ENCODE results near the gene EPN1.
"Not testable (repeated sequence)": the region's sequence is repeated elsewhere in the genome, so short reads cannot be mapped to it uniquely, and the experiment has no call there.

The EPN1 gene

GRCh38 chr19:55716531-55716930 lies 41.5 kb downstream of the EPN1 start:
- TF ChIP-seq CTCF (conservative IDR thresholded peaks at IDR 0.05; ENCODE audit: low read depth, low read length) = no peak
- no peak for DNase-seq (ENCODE audit: low read depth)
- H3K4me3 ChIP-seq (ENCODE audit: low read length) = no peak overlapping the region

GRCh38 chr19:55717251-55717650 lies 42.2 kb downstream of the EPN1 start:
- no peak overlapping the region for H3K4me3 ChIP-seq (ENCODE audit: low read length)
- no peak for DNase-seq (ENCODE audit: low read depth)
- TF ChIP-seq CTCF (conservative IDR thresholded peaks at IDR 0.05; ENCODE audit: low read depth, low read length) = no peak

GRCh38 chr19:55717879-55718711 lies 43.1 kb downstream of the EPN1 start:
- H3K4me3 ChIP-seq (ENCODE audit: low read length); DNase-seq (ENCODE audit: low read depth): not testable (repeated sequence)

- no peak overlapping the region for H3K4me3 ChIP-seq (ENCODE audit: low read length)
- no peak for DNase-seq (ENCODE audit: low read depth)
- TF ChIP-seq CTCF (conservative IDR thresholded peaks at IDR 0.05; ENCODE audit: low read depth, low read length) = no peak
These were observed 45.3 kb downstream of the EPN1 start for GRCh38 chr19:55720214-55720746.

GRCh38 chr19:55720801-55721200 lies 45.8 kb downstream of the EPN1 start:
- no peak for DNase-seq (ENCODE audit: low read depth)
- H3K4me3 ChIP-seq (ENCODE audit: low read length) = no peak overlapping the region
- no peak for TF ChIP-seq CTCF (conservative IDR thresholded peaks at IDR 0.05; ENCODE audit: low read depth, low read length)

GRCh38 chr19:55723491-55723890 lies 48.5 kb downstream of the EPN1 start:
- DNase-seq (ENCODE audit: low read depth) = no peak
- TF ChIP-seq CTCF (conservative IDR thresholded peaks at IDR 0.05; ENCODE audit: low read depth, low read length) = no peak
- no peak overlapping the region for H3K4me3 ChIP-seq (ENCODE audit: low read length)

GRCh38 chr19:55730378-55730777 lies 55.4 kb downstream of the EPN1 start:
- DNase-seq (ENCODE audit: low read depth); H3K4me3 ChIP-seq (ENCODE audit: low read length): not testable (repeated sequence)

GRCh38 chr19:55738302-55738701 lies 63.3 kb downstream of the EPN1 start, which contains the start of gene NLRP9:
NLRP9 (minus strand) TSS chr19:55738402; CDS start chr19:55738374, 28 bp downstream.
- H3K4me3 ChIP-seq (ENCODE audit: low read length) = no peak within 1 kb of the TSS
- TF ChIP-seq CTCF (conservative IDR thresholded peaks at IDR 0.05; ENCODE audit: low read depth, low read length) = no peak

More at GRCh38 chr19:55738302-55738701, 63.3 kb downstream of the EPN1 start, which contains the start of gene NLRP9:
- DNase-seq (ENCODE audit: low read depth) = no peak

All from retinal pigment epithelial cell (primary cell).